HepG2 (cell line): ENCODE results near the gene MINDY1. TPM values are rescaled to one million over a fixed set of nuclear protein-coding genes. Genes with fewer than 3 reads are reported as not detected.
A peak's percentile ranks its signal among the peaks of the same experiment; 100 is the strongest.

Source experiments
- BHLHE40 ChIP-seq: IDR thresholded peaks from 2 replicates; pipeline ENCODE4 v1.6.1; 2011; ENCODE audit warnings: low read length, improper control_type of control experiment
- CEBPG ChIP-seq: IDR thresholded peaks from 2 replicates; pipeline ENCODE4 v1.6.1; 2016
- IRF2 ChIP-seq: IDR thresholded peaks from 2 replicates; pipeline ENCODE4 v1.6.1; 2018; ENCODE audit warnings: missing genetic modification reagents, missing compliant biosample characterization
- KDM2A ChIP-seq: sonication (generic); formaldehyde crosslinking; IDR thresholded peaks from 2 replicates; pipeline ENCODE4 v1.4.0; 2020; ENCODE audit warnings: low read depth, missing genetic modification reagents, borderline replicate concordance
- RFX3 ChIP-seq: IDR thresholded peaks from 2 replicates; pipeline ENCODE4 v1.6.1; 2016; ENCODE audit warnings: missing biosample characterization, missing genetic modification reagents
- ZBTB21 ChIP-seq: sonication (generic); formaldehyde crosslinking; IDR thresholded peaks from 2 replicates; pipeline ENCODE4 v1.4.0; 2020; ENCODE audit warnings: missing genetic modification reagents
- ZEB1 ChIP-seq: IDR thresholded peaks from 2 replicates; pipeline ENCODE4 v1.6.1; 2012; ENCODE audit warnings: mild to moderate bottlenecking, low read depth, inconsistent platforms; ENCODE audit not compliant: insufficient replicate concordance
- ZKSCAN1 ChIP-seq: fragments of 150-350 bp; IDR thresholded peaks from 2 replicates; pipeline ENCODE4 v1.6.1; 2014; ENCODE audit warnings: low read length
- ZNF263 ChIP-seq: sonication (generic); formaldehyde crosslinking; IDR thresholded peaks from 2 replicates; pipeline ENCODE4 v1.4.0; 2020; ENCODE audit warnings: missing genetic modification reagents
- ZNF746 ChIP-seq: sonication (generic); formaldehyde crosslinking; IDR thresholded peaks from 2 replicates; pipeline ENCODE4 v1.8.0; 2022; ENCODE audit warnings: mild to moderate bottlenecking, missing genetic modification reagents
- ZNF788 ChIP-seq: sonication (generic); formaldehyde crosslinking; IDR thresholded peaks from 2 replicates; pipeline ENCODE4 v1.5.0; 2020; ENCODE audit warnings: mild to moderate bottlenecking, missing genetic modification reagents, borderline replicate concordance
- ZNF878 ChIP-seq: sonication (generic); formaldehyde crosslinking; IDR thresholded peaks from 2 replicates; pipeline ENCODE4 v1.8.1; 2023; ENCODE audit warnings: mild to moderate bottlenecking, missing genetic modification reagents, moderate library complexity
- ZNF891 ChIP-seq: sonication (generic); formaldehyde crosslinking; IDR thresholded peaks from 2 replicates; pipeline ENCODE4 v1.5.0; 2020; ENCODE audit warnings: mild to moderate bottlenecking, missing genetic modification reagents
- polyA plus RNA-seq, 8 experiments: library from polyadenylated mRNA; depleted of rRNA in 3 of 8; stranded (reverse) in 7 of 8; unstranded in 1 of 8; fragments of >200 nt; fragmentation: Illumina TruSeq in 4 of 8; extraction: Trizol in 4 of 8; gene quantifications; 2 replicates each; pipeline versions ENCODE4 v1.2.1 to v1.2.3, GENCODE V29; 2011 to 2016; ENCODE audit warnings: low read depth in 4 of 8, missing spikeins in 1 of 8, mixed read lengths in 1 of 8; ENCODE audit not compliant: insufficient read depth in 1 of 8
- total RNA-seq, 5 experiments: library from RNA; depleted of rRNA; stranded (reverse); fragments of >200 nt; fragmentation: Illumina TruSeq; extraction: Trizol; gene quantifications; 2 replicates each; pipeline ENCODE4 v1.2.3, GENCODE V29; 2016; ENCODE audit warnings: low read depth in 1 of 5
- TF ChIP-seq, protein P1 (sequence below): sonication (generic); formaldehyde crosslinking; IDR thresholded peaks from 2 replicates; pipeline ENCODE4 v1.4.0; 2020; ENCODE audit warnings: mild to moderate bottlenecking, low read depth, missing genetic modification reagents
- TF ChIP-seq, protein P2 (sequence below): IDR thresholded peaks from 2 replicates; pipeline ENCODE4 v1.6.1; 2016; ENCODE audit warnings: low read depth
- TF ChIP-seq, protein P3 (sequence below): sonication (generic); formaldehyde crosslinking; IDR thresholded peaks from 2 replicates; pipeline ENCODE4 v1.4.0; 2020; ENCODE audit warnings: mild to moderate bottlenecking, missing genetic modification reagents
- TF ChIP-seq, protein P4 (sequence below): sonication (generic); formaldehyde crosslinking; IDR thresholded peaks from 2 replicates; pipeline ENCODE4 v1.4.0; 2020; ENCODE audit warnings: missing genetic modification reagents
- TF ChIP-seq, protein P5 (sequence below): sonication (generic); formaldehyde crosslinking; IDR thresholded peaks from 2 replicates; pipeline ENCODE4 v1.4.0; 2020; ENCODE audit warnings: low read depth, missing genetic modification reagents
- TF ChIP-seq, protein P6 (sequence below): sonication (generic); formaldehyde crosslinking; IDR thresholded peaks from 2 replicates; pipeline ENCODE4 v1.5.0; 2020; ENCODE audit warnings: missing genetic modification reagents

MINDY1 gene
- total and polyA plus RNA-seq, 2 of the 13 experiments (the other 11 are each of a cell fraction or from before 2014, with no cell fraction given), result 11.1 to 15.0 TPM

DNA sequence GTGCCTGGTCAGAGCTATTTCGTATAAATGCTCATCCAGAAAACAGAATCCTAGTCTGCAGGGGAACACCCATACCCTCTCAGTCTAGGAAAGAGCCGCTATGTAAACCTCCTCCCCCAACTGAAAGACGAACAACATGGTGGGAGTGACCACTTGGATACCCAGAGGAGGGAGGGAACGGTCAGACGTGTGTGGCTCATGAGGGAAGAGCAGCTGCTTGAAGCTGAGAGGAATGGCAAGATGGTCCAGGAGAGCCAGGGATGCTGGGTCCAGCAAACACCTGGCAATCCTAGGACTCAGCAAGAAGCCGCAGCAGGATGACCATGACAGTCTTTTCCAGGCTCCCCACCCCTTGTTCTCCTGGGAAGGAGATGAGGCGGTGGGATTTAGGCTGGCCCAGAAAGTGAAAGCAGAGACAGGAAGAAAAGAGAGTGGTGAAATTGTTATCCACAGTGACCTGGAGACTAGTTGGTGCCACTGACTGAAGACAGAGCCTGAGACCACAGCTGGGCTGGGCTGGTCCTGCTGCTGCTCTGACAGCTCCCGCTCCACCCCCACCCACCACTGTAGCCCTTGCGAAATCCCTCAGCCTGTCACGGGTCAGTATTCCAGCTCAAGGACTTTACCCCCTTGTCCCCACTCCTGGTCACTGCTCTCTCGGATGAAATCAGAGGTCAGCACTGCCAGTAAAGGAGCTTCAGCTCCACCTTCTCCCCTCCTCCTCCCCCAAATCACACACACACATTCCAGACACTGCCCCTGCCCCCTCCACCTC is 35.7 kb downstream of the MINDY1 start (continued):
- TF ChIP-seq, protein P1, sequence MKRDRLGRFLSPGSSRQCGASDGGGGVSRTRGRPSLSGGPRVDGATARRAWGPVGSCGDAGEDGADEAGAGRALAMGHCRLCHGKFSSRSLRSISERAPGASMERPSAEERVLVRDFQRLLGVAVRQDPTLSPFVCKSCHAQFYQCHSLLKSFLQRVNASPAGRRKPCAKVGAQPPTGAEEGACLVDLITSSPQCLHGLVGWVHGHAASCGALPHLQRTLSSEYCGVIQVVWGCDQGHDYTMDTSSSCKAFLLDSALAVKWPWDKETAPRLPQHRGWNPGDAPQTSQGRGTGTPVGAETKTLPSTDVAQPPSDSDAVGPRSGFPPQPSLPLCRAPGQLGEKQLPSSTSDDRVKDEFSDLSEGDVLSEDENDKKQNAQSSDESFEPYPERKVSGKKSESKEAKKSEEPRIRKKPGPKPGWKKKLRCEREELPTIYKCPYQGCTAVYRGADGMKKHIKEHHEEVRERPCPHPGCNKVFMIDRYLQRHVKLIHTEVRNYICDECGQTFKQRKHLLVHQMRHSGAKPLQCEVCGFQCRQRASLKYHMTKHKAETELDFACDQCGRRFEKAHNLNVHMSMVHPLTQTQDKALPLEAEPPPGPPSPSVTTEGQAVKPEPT, result no peak
- peak; percentile 86 for TF ChIP-seq BHLHE40
- TF ChIP-seq ZNF891 (CRISPR knock-in tag), result no peak
- TF ChIP-seq CEBPG (CRISPR knock-in tag), result peak; percentile 98
- no peak; the same call in 1 of the 2 replicates for TF ChIP-seq ZNF263 (CRISPR knock-in tag)
- TF ChIP-seq, protein P2, sequence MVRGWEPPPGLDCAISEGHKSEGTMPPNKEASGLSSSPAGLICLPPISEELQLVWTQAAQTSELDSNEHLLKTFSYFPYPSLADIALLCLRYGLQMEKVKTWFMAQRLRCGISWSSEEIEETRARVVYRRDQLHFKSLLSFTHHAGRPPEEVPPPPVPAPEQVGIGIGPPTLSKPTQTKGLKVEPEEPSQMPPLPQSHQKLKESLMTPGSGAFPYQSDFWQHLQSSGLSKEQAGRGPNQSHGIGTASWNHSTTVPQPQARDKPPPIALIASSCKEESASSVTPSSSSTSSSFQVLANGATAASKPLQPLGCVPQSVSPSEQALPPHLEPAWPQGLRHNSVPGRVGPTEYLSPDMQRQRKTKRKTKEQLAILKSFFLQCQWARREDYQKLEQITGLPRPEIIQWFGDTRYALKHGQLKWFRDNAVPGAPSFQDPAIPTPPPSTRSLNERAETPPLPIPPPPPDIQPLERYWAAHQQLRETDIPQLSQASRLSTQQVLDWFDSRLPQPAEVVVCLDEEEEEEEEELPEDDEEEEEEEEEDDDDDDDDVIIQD (CRISPR knock-in tag), result peak; percentile 45; the same call in 1 of the 2 replicates
- TF ChIP-seq, protein P3, sequence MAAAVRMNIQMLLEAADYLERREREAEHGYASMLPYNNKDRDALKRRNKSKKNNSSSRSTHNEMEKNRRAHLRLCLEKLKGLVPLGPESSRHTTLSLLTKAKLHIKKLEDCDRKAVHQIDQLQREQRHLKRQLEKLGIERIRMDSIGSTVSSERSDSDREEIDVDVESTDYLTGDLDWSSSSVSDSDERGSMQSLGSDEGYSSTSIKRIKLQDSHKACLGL (CRISPR knock-in tag), result no peak; the same call in 1 of the 2 replicates
- peak; percentile 59 for TF ChIP-seq ZEB1
- peak; percentile 83; the same call in 1 of the 2 replicates for TF ChIP-seq IRF2
- no peak for TF ChIP-seq RFX3 (CRISPR knock-in tag)
- TF ChIP-seq ZKSCAN1, result no peak
- peak; percentile 100 for TF ChIP-seq ZNF746
- TF ChIP-seq, protein P4, sequence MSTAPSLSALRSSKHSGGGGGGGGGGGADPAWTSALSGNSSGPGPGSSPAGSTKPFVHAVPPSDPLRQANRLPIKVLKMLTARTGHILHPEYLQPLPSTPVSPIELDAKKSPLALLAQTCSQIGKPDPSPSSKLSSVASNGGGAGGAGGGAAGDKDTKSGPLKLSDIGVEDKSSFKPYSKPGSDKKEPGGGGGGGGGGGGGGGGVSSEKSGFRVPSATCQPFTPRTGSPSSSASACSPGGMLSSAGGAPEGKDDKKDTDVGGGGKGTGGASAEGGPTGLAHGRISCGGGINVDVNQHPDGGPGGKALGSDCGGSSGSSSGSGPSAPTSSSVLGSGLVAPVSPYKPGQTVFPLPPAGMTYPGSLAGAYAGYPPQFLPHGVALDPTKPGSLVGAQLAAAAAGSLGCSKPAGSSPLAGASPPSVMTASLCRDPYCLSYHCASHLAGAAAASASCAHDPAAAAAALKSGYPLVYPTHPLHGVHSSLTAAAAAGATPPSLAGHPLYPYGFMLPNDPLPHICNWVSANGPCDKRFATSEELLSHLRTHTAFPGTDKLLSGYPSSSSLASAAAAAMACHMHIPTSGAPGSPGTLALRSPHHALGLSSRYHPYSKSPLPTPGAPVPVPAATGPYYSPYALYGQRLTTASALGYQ (CRISPR knock-in tag), result peak; percentile 74; the same call in 1 of the 2 replicates
- TF ChIP-seq, protein P5, sequence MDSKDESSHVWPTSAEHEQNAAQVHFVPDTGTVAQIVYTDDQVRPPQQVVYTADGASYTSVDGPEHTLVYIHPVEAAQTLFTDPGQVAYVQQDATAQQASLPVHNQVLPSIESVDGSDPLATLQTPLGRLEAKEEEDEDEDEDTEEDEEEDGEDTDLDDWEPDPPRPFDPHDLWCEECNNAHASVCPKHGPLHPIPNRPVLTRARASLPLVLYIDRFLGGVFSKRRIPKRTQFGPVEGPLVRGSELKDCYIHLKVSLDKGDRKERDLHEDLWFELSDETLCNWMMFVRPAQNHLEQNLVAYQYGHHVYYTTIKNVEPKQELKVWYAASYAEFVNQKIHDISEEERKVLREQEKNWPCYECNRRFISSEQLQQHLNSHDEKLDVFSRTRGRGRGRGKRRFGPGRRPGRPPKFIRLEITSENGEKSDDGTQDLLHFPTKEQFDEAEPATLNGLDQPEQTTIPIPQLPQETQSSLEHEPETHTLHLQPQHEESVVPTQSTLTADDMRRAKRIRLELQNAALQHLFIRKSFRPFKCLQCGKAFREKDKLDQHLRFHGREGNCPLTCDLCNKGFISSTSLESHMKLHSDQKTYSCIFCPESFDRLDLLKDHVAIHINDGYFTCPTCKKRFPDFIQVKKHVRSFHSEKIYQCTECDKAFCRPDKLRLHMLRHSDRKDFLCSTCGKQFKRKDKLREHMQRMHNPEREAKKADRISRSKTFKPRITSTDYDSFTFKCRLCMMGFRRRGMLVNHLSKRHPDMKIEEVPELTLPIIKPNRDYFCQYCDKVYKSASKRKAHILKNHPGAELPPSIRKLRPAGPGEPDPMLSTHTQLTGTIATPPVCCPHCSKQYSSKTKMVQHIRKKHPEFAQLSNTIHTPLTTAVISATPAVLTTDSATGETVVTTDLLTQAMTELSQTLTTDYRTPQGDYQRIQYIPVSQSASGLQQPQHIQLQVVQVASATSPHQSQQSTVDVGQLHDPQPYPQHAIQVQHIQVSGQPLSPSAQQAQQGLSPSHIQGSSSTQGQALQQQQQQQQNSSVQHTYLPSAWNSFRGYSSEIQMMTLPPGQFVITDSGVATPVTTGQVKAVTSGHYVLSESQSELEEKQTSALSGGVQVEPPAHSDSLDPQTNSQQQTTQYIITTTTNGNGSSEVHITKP (CRISPR knock-in tag), result no peak
- no peak for TF ChIP-seq ZBTB21
- peak; percentile 43; the same call in 1 of the 2 replicates for TF ChIP-seq KDM2A (CRISPR knock-in tag)
- peak; percentile 94; the same call in 1 of the 2 replicates for TF ChIP-seq ZNF788 (CRISPR knock-in tag)
- TF ChIP-seq, protein P6, sequence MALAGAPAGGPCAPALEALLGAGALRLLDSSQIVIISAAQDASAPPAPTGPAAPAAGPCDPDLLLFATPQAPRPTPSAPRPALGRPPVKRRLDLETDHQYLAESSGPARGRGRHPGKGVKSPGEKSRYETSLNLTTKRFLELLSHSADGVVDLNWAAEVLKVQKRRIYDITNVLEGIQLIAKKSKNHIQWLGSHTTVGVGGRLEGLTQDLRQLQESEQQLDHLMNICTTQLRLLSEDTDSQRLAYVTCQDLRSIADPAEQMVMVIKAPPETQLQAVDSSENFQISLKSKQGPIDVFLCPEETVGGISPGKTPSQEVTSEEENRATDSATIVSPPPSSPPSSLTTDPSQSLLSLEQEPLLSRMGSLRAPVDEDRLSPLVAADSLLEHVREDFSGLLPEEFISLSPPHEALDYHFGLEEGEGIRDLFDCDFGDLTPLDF (CRISPR knock-in tag), result no peak
- peak; percentile 60; the same call in 1 of the 2 replicates for TF ChIP-seq ZNF878 (CRISPR knock-in tag)
